ENCODE measurements around the gene CRIM1. TPM values are rescaled to one million over a fixed set of nuclear protein-coding genes. Genes with fewer than 3 reads are reported as not detected.
A peak's percentile ranks its signal among the peaks of the same experiment; 100 is the strongest.

The CRIM1 gene
- total RNA-seq, 1 donor from 2014 or later: 60.4 TPM

DNA sequence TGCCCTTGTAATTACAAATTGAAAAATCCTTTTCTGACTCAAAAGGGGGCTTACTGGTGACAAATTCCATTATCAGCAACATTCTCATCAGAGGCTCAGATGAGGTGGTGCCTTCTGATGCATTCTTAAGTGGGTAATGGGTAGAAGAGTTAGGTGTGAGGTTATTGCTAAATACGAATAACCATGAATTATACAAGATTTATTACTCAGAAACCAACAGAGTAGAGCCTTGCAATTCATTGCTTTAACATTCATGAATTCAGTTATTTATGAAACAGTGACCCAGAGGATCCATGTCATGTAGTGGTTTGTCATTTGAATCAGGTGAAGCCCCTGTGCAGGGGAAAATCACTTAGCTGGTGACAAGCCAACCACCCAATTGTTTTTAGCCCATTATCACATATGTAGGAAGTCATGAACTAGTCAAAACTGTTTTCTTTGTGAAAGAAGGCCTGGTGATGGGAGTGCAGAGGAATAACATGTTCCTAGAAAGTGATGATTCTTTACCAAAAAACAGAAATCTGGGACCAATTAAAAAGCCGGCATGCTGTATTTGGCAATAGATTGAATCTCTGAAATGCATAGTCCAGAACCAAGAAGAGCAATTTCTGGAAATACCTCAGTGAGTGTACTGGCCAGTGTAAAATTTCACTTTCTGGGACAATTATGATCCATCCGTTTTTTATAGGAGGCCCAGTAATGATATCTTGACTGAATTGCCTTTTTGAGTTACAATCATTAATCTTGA is 70.2 kb downstream of the CRIM1 start:
- Histone ChIP-seq H3K4me3 (no peak overlapping the region), H3K36me3 (no peaks in the 10 kb centered on the region), H3K27ac (no peak overlapping the region), H3K9me3 (no peaks in the 10 kb centered on the region), H3K27me3 (no peaks in the 10 kb centered on the region), H3K4me1 (no peaks in the 10 kb centered on the region)
- no peak for DNase-seq (ENCODE audit: extremely low spot score in 2 of 2)
- intact Hi-C loops (cut with DNase I): no loop called here
- TF ChIP-seq, protein P1, sequence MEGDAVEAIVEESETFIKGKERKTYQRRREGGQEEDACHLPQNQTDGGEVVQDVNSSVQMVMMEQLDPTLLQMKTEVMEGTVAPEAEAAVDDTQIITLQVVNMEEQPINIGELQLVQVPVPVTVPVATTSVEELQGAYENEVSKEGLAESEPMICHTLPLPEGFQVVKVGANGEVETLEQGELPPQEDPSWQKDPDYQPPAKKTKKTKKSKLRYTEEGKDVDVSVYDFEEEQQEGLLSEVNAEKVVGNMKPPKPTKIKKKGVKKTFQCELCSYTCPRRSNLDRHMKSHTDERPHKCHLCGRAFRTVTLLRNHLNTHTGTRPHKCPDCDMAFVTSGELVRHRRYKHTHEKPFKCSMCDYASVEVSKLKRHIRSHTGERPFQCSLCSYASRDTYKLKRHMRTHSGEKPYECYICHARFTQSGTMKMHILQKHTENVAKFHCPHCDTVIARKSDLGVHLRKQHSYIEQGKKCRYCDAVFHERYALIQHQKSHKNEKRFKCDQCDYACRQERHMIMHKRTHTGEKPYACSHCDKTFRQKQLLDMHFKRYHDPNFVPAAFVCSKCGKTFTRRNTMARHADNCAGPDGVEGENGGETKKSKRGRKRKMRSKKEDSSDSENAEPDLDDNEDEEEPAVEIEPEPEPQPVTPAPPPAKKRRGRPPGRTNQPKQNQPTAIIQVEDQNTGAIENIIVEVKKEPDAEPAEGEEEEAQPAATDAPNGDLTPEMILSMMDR (IDR thresholded peaks at IDR 0.05): no peak
- TF ChIP-seq POLR2AphosphoS5 (IDR thresholded peaks at IDR 0.05; ENCODE audit: insufficient read depth in 1 of 2, low read depth in 1 of 2) (no peak), POLR2A (IDR thresholded peaks at IDR 0.05) (no peak)

DNA sequence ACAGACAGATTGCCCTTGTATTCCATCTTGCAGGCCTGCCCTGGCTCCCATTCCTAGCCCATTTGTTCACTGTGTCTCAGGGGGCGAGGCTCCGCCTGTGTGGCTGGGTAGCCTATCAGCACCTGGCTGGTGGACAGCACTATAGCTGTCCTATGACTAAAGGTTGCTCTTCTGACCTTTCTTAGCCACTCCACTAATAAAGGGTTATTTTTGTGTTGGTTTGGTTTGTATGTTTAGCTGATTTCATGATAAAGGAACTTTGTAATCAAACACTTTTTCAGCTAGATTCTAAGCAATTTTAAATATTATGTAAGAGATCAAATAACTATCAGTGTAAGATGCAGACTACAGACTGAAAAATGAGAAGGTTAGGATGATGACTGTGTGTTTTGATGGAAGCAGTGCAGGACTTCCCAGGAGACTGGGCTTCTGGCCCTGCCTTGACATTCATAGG is 72.2 kb downstream of the CRIM1 start:
- DNase-seq (ENCODE audit: extremely low spot score in 2 of 2): no peak
- H3K36me3 ChIP-seq: no peaks in the 10 kb centered on the region
- H3K27ac ChIP-seq: no peak overlapping the region
- TF ChIP-seq POLR2AphosphoS5 (IDR thresholded peaks at IDR 0.05; ENCODE audit: insufficient read depth in 1 of 2, low read depth in 1 of 2) (no peak), POLR2A (IDR thresholded peaks at IDR 0.05) (no peak)
- TF ChIP-seq, protein P1 (IDR thresholded peaks at IDR 0.05): no peak
- peaks cover 12% of the 10 kb centered on the region for H3K4me1 ChIP-seq
- intact Hi-C loops (cut with DNase I): no loop called here
- no peaks in the 10 kb centered on the region for H3K27me3 ChIP-seq
- no peak overlapping the region for H3K4me3 ChIP-seq
- H3K9me3 ChIP-seq: no peaks in the 10 kb centered on the region

GRCh38 chr2:36430549-36430948 is 75.0 kb downstream of the CRIM1 start:
- Histone ChIP-seq H3K27me3 (no peaks in the 10 kb centered on the region), H3K36me3 (no peaks in the 10 kb centered on the region), H3K4me1 (peaks cover 29% of the 10 kb centered on the region), H3K4me3 (no peak overlapping the region), H3K27ac (peak overlapping the region; percentile 5), H3K9me3 (no peaks in the 10 kb centered on the region)
- intact Hi-C loops (cut with DNase I): no loop called here
- no peak for DNase-seq (ENCODE audit: extremely low spot score in 2 of 2)
- no peak for TF ChIP-seq POLR2AphosphoS5 (IDR thresholded peaks at IDR 0.05; ENCODE audit: insufficient read depth in 1 of 2, low read depth in 1 of 2)
- no peak for TF ChIP-seq POLR2A (IDR thresholded peaks at IDR 0.05)
- TF ChIP-seq, protein P1 (IDR thresholded peaks at IDR 0.05): no peak

GRCh38 chr2:36432479-36432878 is 76.9 kb downstream of the CRIM1 start:
- peak overlapping the region; percentile 70 for H3K27ac ChIP-seq
- no peak for DNase-seq (ENCODE audit: extremely low spot score in 2 of 2)
- H3K9me3 ChIP-seq: no peaks in the 10 kb centered on the region
- H3K27me3 ChIP-seq: no peaks in the 10 kb centered on the region
- no peaks in the 10 kb centered on the region for H3K36me3 ChIP-seq
- H3K4me1 ChIP-seq: peaks cover 29% of the 10 kb centered on the region
- intact Hi-C loops (cut with DNase I): no loop called here
- no peak overlapping the region for H3K4me3 ChIP-seq
- TF ChIP-seq POLR2AphosphoS5 (IDR thresholded peaks at IDR 0.05; ENCODE audit: insufficient read depth in 1 of 2, low read depth in 1 of 2) (no peak), POLR2A (IDR thresholded peaks at IDR 0.05) (no peak)
- TF ChIP-seq, protein P1 (IDR thresholded peaks at IDR 0.05): no peak

Data from vagina (tissue), 2 donors.